Measurements from ENCODE around the gene STK39. TPM values are rescaled to one million over a fixed set of nuclear protein-coding genes. Genes with fewer than 3 reads are reported as not detected.
A peak's percentile ranks its signal among the peaks of the same experiment; 100 is the strongest.

The STK39 gene
- total and polyA plus RNA-seq, 9 of the 15 experiments (the other 6 are each of a cell fraction or from before 2014, with no cell fraction given), result 0.19 to 0.76 (median 0.51) TPM

DNA sequence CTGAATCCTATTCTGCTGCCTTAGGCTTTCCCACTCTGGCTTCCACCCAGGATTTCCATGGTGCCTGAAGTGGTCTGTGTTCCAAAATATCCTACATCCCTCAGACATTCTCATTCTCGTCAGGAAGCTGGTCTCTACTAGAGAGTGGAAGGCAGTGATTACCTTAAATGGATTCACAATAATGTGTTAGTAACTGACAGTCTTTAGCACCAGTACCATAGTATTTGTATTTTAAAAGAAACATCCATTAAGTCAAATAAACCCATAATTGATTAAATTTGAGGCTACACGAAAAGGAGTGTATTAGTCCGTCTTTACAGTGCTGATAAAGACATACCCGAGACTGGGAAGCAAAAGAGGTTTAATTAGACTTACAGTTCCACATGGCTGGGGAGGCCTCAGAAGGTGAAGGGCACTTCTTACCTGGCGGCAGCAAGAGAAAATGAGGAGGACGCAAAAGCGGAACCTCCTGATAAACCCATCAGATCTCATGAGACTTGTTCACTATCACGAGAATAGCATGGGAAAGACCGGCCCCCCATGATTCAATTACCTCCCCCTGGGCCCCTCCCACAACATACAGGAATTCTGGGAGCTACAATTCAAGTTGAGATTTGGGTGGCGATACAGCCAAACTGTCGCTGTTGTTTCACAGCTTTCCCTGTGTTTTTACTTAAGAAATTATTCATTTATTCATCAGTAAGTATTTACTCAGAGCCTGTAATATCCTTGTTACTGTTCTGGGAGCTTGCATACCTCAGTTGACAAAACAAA lies 306.5 kb downstream of the STK39 start (continued):
- TF ChIP-seq, protein P1, sequence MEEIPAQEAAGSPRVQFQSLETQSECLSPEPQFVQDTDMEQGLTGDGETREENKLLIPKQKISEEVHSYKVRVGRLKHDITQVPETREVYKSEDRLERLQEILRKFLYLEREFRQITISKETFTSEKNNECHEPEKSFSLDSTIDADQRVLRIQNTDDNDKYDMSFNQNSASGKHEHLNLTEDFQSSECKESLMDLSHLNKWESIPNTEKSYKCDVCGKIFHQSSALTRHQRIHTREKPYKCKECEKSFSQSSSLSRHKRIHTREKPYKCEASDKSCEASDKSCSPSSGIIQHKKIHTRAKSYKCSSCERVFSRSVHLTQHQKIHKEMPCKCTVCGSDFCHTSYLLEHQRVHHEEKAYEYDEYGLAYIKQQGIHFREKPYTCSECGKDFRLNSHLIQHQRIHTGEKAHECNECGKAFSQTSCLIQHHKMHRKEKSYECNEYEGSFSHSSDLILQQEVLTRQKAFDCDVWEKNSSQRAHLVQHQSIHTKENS (CRISPR knock-in tag; IDR thresholded peaks at IDR 0.05), result no peak
- TF ChIP-seq, protein P2, sequence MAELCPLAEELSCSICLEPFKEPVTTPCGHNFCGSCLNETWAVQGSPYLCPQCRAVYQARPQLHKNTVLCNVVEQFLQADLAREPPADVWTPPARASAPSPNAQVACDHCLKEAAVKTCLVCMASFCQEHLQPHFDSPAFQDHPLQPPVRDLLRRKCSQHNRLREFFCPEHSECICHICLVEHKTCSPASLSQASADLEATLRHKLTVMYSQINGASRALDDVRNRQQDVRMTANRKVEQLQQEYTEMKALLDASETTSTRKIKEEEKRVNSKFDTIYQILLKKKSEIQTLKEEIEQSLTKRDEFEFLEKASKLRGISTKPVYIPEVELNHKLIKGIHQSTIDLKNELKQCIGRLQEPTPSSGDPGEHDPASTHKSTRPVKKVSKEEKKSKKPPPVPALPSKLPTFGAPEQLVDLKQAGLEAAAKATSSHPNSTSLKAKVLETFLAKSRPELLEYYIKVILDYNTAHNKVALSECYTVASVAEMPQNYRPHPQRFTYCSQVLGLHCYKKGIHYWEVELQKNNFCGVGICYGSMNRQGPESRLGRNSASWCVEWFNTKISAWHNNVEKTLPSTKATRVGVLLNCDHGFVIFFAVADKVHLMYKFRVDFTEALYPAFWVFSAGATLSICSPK (IDR thresholded peaks at IDR 0.05; ENCODE audit: borderline replicate concordance), result no peak
- TF ChIP-seq ELF2 (CRISPR knock-in tag; IDR thresholded peaks at IDR 0.05) (peak; percentile 45; the same call in 1 of the 2 replicates), ZNF561 (CRISPR knock-in tag; conservative IDR thresholded peaks at IDR 0.05) (no peak), GTF2E2 (tag; IDR thresholded peaks at IDR 0.05) (peak; percentile 97), MBD2 (IDR thresholded peaks at IDR 0.05; ENCODE audit: borderline replicate concordance, low read depth) (no peak), HMBOX1 (IDR thresholded peaks at IDR 0.05) (no peak), ZBTB7A (IDR thresholded peaks at IDR 0.05; ENCODE audit: borderline replicate concordance, control insufficient read depth, low read depth, low read length) (no peak), NCOA6 (IDR thresholded peaks at IDR 0.05) (no peak), HDAC2 (IDR thresholded peaks at IDR 0.05) (peak; percentile 72; the same call in 1 of the 2 replicates), FOXK1 (CRISPR knock-in tag; IDR thresholded peaks at IDR 0.05; ENCODE audit: borderline replicate concordance) (no peak), ZNF830 (CRISPR knock-in tag; IDR thresholded peaks at IDR 0.05) (no peak), BMI1 (IDR thresholded peaks at IDR 0.05; ENCODE audit: low read length) (no peak), RAD51 (IDR thresholded peaks at IDR 0.05; ENCODE audit: borderline replicate concordance, low read depth) (no peak), ZMIZ1 (IDR thresholded peaks at IDR 0.05; ENCODE audit: low read depth in 2 of 2, low read length in 2 of 2) (peak in 1 of 2 experiments; percentile 57; a peak in 1 of 4 replicates), RBM15 (IDR thresholded peaks at IDR 0.05; ENCODE audit: insufficient read depth, low read length) (no peak), ZNF668 (CRISPR knock-in tag; IDR thresholded peaks at IDR 0.05) (peak; percentile 76; the same call in 1 of the 2 replicates), ELF1 (tag; IDR thresholded peaks at IDR 0.05) (peak; percentile 75), SIN3B (IDR thresholded peaks at IDR 0.05; ENCODE audit: low read depth) (0 out of 2 replicates have a peak, but pooled peaks have one; percentile 11)
- TF ChIP-seq, protein P3, sequence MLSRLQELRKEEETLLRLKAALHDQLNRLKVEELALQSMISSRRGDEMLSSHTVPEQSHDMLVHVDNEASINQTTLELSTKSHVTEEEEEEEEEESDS (CRISPR knock-in tag; IDR thresholded peaks at IDR 0.05), result no peak

Measured in K562 (cell line).